ENCODE measurements around the gene LMBRD1. TPM values are rescaled to one million over a fixed set of nuclear protein-coding genes. Genes with fewer than 3 reads are reported as not detected.

The LMBRD1 gene
- total RNA-seq, result 10 to 100 TPM; 44.0 to 49.8 TPM

GRCh38 chr6:69796642-69797390 is at the start of gene LMBRD1:
Gene LMBRD1, minus strand, starts transcription at chr6:69797010. Its CDS starts 129 bp downstream, at chr6:69796881.
- TF ChIP-seq, protein P1, sequence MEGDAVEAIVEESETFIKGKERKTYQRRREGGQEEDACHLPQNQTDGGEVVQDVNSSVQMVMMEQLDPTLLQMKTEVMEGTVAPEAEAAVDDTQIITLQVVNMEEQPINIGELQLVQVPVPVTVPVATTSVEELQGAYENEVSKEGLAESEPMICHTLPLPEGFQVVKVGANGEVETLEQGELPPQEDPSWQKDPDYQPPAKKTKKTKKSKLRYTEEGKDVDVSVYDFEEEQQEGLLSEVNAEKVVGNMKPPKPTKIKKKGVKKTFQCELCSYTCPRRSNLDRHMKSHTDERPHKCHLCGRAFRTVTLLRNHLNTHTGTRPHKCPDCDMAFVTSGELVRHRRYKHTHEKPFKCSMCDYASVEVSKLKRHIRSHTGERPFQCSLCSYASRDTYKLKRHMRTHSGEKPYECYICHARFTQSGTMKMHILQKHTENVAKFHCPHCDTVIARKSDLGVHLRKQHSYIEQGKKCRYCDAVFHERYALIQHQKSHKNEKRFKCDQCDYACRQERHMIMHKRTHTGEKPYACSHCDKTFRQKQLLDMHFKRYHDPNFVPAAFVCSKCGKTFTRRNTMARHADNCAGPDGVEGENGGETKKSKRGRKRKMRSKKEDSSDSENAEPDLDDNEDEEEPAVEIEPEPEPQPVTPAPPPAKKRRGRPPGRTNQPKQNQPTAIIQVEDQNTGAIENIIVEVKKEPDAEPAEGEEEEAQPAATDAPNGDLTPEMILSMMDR (IDR thresholded peaks at IDR 0.05), result peak; percentile 73
- peak within 1 kb of the TSS; percentile 86 to 97 for H3K27ac ChIP-seq
- peak; percentile 92 for DNase-seq (ENCODE audit: low spot score)
- peak within 1 kb of the TSS; percentile 82 for H3K4me3 ChIP-seq
- peak; percentile 96 for ATAC-seq (ENCODE audit: insufficient number of reproducible peaks, low FRiP score, low read depth)
- H3K36me3 ChIP-seq, result no peaks in the 10 kb centered on the region
- peaks cover 10 to 23% of the 10 kb centered on the region in 2 donors for H3K4me1 ChIP-seq (ENCODE audit: control insufficient read depth in 1 of 2, low read depth in 2 of 2)
- H3K9me3 ChIP-seq, result no peaks in the 10 kb centered on the region
- H3K27me3 ChIP-seq (replicated peaks; ENCODE audit: insufficient read depth), result no peaks in the 10 kb centered on the region

- Histone ChIP-seq H3K36me3 (no peaks in the 10 kb centered on the region), H3K4me3 (no peak overlapping the region), H3K9me3 (no peaks in the 10 kb centered on the region), H3K4me1 (ENCODE audit: control insufficient read depth in 1 of 2, low read depth in 2 of 2) (no peaks in the 10 kb centered on the region), H3K27ac (no peak overlapping the region), H3K27me3 (replicated peaks; ENCODE audit: insufficient read depth) (no peaks in the 10 kb centered on the region)
- DNase-seq (ENCODE audit: low spot score) (no peak), ATAC-seq (ENCODE audit: insufficient number of reproducible peaks, low FRiP score, low read depth) (no peak)
- TF ChIP-seq, protein P1 (IDR thresholded peaks at IDR 0.05), result no peak
Measured at GRCh38 chr6:69846312-69846711, 49.5 kb upstream of the LMBRD1 start.

- Histone ChIP-seq H3K27me3 (replicated peaks; ENCODE audit: insufficient read depth) (no peaks in the 10 kb centered on the region), H3K4me3 (no peak overlapping the region), H3K36me3 (no peaks in the 10 kb centered on the region), H3K4me1 (ENCODE audit: control insufficient read depth in 1 of 2, low read depth in 2 of 2) (no peaks in the 10 kb centered on the region), H3K9me3 (no peaks in the 10 kb centered on the region), H3K27ac (no peak overlapping the region)
- DNase-seq (ENCODE audit: low spot score), result no peak
- ATAC-seq (ENCODE audit: insufficient number of reproducible peaks, low FRiP score, low read depth), result no peak
- TF ChIP-seq, protein P1 (IDR thresholded peaks at IDR 0.05), result no peak
Measured at GRCh38 chr6:69843189-69843588, 46.4 kb upstream of the LMBRD1 start.

DNA sequence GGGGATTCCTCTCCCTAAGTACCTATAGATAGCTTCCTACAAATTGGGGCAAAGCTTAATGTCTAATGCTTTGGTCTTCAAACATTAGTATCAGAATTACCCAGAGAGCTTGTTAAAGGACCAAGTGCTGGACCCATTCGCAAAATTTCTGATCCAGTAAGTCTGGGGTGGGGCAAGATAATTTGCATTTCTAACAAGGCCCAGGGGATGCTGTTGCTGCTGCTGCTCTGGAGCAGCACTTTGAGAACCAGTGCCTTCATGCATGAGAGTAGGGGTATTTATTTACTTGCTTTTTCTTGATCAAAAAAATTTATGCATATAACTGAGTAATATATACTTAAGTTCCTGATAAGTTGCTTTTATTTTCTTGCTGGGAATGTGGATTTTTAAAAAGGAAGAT is 45.1 kb upstream of the LMBRD1 start:
- DNase-seq (ENCODE audit: low spot score) (no peak), ATAC-seq (ENCODE audit: insufficient number of reproducible peaks, low FRiP score, low read depth) (no peak)
- no peaks in the 10 kb centered on the region for H3K9me3 ChIP-seq
- H3K4me3 ChIP-seq, result no peak overlapping the region
- H3K27me3 ChIP-seq (replicated peaks; ENCODE audit: insufficient read depth), result no peaks in the 10 kb centered on the region
- TF ChIP-seq, protein P1 (IDR thresholded peaks at IDR 0.05), result no peak
- H3K4me1 ChIP-seq (ENCODE audit: control insufficient read depth in 1 of 2, low read depth in 2 of 2), result no peaks in the 10 kb centered on the region
- H3K36me3 ChIP-seq, result no peaks in the 10 kb centered on the region
- no peak overlapping the region for H3K27ac ChIP-seq

GRCh38 chr6:69835414-69836179 is 38.8 kb upstream of the LMBRD1 start:
- TF ChIP-seq, protein P1 (IDR thresholded peaks at IDR 0.05), result peak; percentile 71
- Histone ChIP-seq H3K27me3 (replicated peaks; ENCODE audit: insufficient read depth) (no peaks in the 10 kb centered on the region), H3K4me3 (no peak overlapping the region), H3K9me3 (no peaks in the 10 kb centered on the region), H3K4me1 (ENCODE audit: control insufficient read depth in 1 of 2, low read depth in 2 of 2) (no peaks in the 10 kb centered on the region), H3K36me3 (no peaks in the 10 kb centered on the region), H3K27ac (no peak overlapping the region)
- no peak for ATAC-seq (ENCODE audit: insufficient number of reproducible peaks, low FRiP score, low read depth)
- no peak for DNase-seq (ENCODE audit: low spot score)

Measured in thoracic aorta (tissue), 2 donors.